GM12864 (cell line): ENCODE measurements around the gene CCSER1.

Experiments used
- DNase-seq: peaks from one replicate; pipeline ENCODE4 v3.0.0-alpha.2; 2011; ENCODE audit warnings: low read depth
- H3K4me3 ChIP-seq: 2 replicates; pipeline ENCODE4 v1.5.1; 2011; ENCODE audit warnings: mild to moderate bottlenecking, low read depth, low read length, control low read depth
- TF ChIP-seq, protein P1 (sequence below): IDR thresholded peaks from 2 replicates; pipeline ENCODE4 v1.5.1; 2011; ENCODE audit warnings: low read depth, mild to moderate bottlenecking, moderate library complexity, low read length, control low read depth, inconsistent platforms; ENCODE audit errors: missing control alignments

Gene CCSER1

DNA sequence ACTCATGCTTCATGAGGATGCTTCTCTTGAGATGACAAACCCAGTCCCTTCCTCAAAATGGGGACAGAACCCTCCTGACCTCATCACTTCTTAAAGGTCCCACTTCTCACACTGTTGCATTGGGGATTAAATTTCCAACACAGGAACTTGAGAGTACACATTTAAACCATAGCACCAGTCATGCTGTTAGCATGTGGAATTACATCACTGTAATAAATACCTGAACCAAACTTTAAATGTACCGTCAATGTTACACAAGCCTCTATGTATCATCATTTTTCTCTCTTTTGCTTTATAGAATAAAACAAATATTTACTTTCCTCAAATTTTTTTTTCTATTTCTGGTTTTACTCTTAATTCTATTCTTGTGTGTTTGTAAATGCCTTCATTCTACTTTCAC is 448.2 kb downstream of the CCSER1 start:
- no peak overlapping the region for H3K4me3 ChIP-seq
- TF ChIP-seq, protein P1, sequence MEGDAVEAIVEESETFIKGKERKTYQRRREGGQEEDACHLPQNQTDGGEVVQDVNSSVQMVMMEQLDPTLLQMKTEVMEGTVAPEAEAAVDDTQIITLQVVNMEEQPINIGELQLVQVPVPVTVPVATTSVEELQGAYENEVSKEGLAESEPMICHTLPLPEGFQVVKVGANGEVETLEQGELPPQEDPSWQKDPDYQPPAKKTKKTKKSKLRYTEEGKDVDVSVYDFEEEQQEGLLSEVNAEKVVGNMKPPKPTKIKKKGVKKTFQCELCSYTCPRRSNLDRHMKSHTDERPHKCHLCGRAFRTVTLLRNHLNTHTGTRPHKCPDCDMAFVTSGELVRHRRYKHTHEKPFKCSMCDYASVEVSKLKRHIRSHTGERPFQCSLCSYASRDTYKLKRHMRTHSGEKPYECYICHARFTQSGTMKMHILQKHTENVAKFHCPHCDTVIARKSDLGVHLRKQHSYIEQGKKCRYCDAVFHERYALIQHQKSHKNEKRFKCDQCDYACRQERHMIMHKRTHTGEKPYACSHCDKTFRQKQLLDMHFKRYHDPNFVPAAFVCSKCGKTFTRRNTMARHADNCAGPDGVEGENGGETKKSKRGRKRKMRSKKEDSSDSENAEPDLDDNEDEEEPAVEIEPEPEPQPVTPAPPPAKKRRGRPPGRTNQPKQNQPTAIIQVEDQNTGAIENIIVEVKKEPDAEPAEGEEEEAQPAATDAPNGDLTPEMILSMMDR, result no peak
- DNase-seq, result no peak

DNA sequence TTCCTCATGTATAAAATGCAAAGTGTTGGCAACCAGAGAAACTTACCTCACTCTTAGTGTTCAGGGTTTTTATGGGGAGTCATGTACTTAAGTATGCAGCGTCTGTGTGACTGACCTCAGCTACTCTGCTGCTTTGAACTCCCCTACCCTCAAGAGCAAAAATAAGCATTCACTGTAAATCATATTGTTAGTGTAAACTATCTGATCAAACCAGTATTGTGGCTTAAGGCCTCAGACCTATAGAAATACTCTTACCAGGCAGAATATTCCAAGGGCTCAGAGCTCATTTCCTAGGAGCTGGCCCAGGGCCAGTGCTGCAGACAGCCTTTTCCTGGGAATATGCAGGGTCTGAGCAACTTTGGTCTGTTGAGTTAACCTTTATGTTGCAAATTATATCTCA is 453.1 kb downstream of the CCSER1 start:
- DNase-seq, result no peak
- no peak overlapping the region for H3K4me3 ChIP-seq
- TF ChIP-seq, protein P1, result no peak

DNA sequence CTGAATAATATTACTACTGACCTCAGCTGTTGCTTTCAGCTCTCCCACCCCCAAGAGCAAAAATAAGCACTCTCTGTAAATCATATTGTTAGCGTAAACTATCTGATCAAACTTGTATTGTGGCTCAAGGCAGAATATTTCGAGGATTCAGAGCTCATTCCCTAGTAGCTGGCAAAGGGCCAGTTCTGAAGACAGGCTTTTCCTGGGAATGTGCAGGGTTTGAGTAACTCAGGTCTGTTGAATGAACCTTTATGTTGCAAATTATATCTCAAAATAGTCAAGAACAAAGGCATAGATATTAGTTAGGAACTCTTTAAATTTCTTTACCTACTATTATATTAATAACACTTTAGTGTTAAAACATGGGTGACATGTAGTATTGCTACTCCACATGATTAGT is 454.9 kb downstream of the CCSER1 start:
- DNase-seq, result no peak
- TF ChIP-seq, protein P1, result no peak
- no peak overlapping the region for H3K4me3 ChIP-seq

DNA sequence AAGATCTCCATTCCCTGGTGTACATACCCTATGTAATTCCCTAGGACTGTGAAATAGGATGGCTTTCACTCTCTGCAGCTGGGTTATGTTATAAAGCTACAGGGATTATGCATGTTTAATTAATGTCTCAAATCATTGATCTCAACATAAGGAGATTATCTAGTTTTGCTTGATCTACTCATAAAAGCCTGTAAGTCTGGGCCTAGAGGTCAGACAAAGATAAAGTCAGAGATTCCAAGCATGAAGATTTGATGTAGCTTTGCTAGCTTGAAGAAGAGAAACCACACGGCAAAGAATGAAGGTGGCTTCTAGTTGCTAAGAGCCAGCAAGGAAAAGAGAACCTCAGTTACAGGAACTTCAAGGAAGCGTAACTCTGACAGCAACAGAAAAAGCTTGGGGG is 456.9 kb downstream of the CCSER1 start:
- TF ChIP-seq, protein P1, result no peak
- no peak overlapping the region for H3K4me3 ChIP-seq
- no peak for DNase-seq

DNA sequence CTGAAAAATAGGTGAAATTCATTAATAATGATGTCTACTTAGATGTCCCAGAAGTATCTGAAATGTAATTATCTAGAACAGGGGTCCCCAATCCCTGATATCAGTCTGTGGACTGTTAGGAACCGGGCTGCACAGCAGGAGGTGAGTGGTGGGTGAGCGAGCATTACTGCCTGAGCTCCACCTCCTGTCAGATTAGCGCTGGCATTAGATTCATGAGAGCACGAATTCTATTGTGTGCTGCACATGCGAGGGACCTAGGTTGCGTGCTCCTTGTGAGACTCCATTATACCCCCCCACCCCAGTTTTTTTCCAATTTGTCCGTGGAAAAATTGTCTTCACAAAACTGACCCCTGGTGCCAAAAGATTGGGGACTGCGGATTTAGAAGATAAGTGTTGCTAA is 458.8 kb downstream of the CCSER1 start:
- no peak overlapping the region for H3K4me3 ChIP-seq
- DNase-seq, result no peak
- TF ChIP-seq, protein P1, result no peak

DNA sequence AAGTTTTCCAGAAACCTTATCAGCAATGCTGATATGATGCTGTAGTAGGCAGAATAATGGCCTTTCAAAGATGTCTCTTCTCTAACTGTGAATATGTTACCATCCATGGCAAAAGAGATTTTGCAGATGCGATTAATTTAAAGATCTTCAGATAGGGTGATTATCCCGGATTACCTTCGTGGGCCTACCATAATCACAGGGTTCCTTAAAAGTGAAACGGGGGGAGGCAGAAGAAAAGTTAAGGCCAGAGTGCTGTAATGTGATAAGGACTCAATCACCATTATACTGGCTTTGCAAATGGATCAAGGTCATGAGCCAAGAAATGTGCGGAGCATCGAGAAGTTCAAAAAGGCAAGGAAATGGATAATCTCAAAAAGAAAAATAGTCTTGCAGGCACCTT is 459.6 kb downstream of the CCSER1 start:
- no peak for DNase-seq
- no peak overlapping the region for H3K4me3 ChIP-seq
- TF ChIP-seq, protein P1, result no peak

DNA sequence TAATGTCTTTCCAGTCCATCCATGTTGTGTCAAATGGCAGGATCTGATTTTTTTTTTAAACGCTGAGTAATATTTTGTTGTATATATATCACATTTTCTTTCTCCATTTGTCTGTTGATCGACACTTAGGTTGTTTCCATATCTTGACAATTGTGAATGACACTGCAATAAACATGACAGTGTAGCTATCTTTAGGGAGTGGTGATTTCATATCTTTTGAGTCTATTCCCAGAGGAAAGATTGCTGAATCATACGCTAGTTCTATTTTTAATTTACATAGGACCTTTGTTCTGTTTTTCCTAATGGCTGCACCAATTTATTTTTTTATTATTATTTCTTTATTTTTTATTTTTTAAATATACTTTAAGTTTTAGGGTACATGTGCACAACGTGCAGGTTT is 470.7 kb downstream of the CCSER1 start:
- TF ChIP-seq, protein P1, result no peak
- no peak for DNase-seq
- no peak overlapping the region for H3K4me3 ChIP-seq
